IPS-18a (cell line): ENCODE measurements around the gene ZFP91.
A peak's percentile ranks its signal among the peaks of the same experiment; 100 is the strongest.

ENCODE experiments used
- H3K27ac ChIP-seq: one replicate; pipeline ENCODE4 v1.5.1; 2013; ENCODE audit warnings: low read length
- H3K27me3 ChIP-seq: one replicate; pipeline ENCODE4 v1.6.1; 2013; ENCODE audit warnings: mild to moderate bottlenecking, low read length; ENCODE audit not compliant: control insufficient read depth, insufficient read depth
- H3K36me3 ChIP-seq: one replicate; pipeline ENCODE4 v1.6.1; 2013; ENCODE audit warnings: low read depth, low read length; ENCODE audit not compliant: control insufficient read depth
- H3K4me1 ChIP-seq: one replicate; pipeline ENCODE4 v1.6.1; 2013; ENCODE audit warnings: low read depth, low read length; ENCODE audit not compliant: control insufficient read depth
- H3K4me3 ChIP-seq: one replicate; pipeline ENCODE4 v1.5.1; 2013; ENCODE audit warnings: low read length
- H3K9ac ChIP-seq: one replicate; pipeline ENCODE4 v1.6.1; 2013; ENCODE audit warnings: mild to moderate bottlenecking, low read length, moderate library complexity
- H3K9me3 ChIP-seq: one replicate; pipeline ENCODE4 v1.6.1; 2013; ENCODE audit warnings: low read depth, low read length; ENCODE audit not compliant: control insufficient read depth

Gene ZFP91

GRCh38 chr11:58591659-58592058 is 12.8 kb downstream of the ZFP91 start:
- peaks cover 22% of the 10 kb centered on the region for H3K36me3 ChIP-seq

GRCh38 chr11:58592760-58593472 is 14.1 kb downstream of the ZFP91 start:
- Histone ChIP-seq H3K4me3 (no peak overlapping the region), H3K9ac (no peak overlapping the region), H3K27me3 (no peaks in the 10 kb centered on the region), H3K27ac (no peak overlapping the region), H3K36me3 (peaks cover 14% of the 10 kb centered on the region), H3K4me1 (no peaks in the 10 kb centered on the region), H3K9me3 (no peaks in the 10 kb centered on the region)

More at GRCh38 chr11:58591659-58592058, 12.8 kb downstream of the ZFP91 start:
- H3K27ac ChIP-seq = no peak overlapping the region
- H3K27me3 ChIP-seq = no peaks in the 10 kb centered on the region
- H3K4me3 ChIP-seq = no peak overlapping the region
- no peak overlapping the region for H3K9ac ChIP-seq
- no peaks in the 10 kb centered on the region for H3K9me3 ChIP-seq
- H3K4me1 ChIP-seq = no peaks in the 10 kb centered on the region

- H3K36me3 ChIP-seq = peaks cover 10% of the 10 kb centered on the region
- H3K9ac ChIP-seq = no peak overlapping the region
- no peaks in the 10 kb centered on the region for H3K9me3 ChIP-seq
- H3K4me1 ChIP-seq = peaks cover 11% of the 10 kb centered on the region
- no peak overlapping the region for H3K27ac ChIP-seq
- no peaks in the 10 kb centered on the region for H3K27me3 ChIP-seq
- H3K4me3 ChIP-seq = no peak overlapping the region
These were observed 16.0 kb downstream of the ZFP91 start for GRCh38 chr11:58594826-58595225.

- Histone ChIP-seq H3K4me1 (peaks cover 26% of the 10 kb centered on the region), H3K4me3 (no peak overlapping the region), H3K9ac (no peak overlapping the region), H3K9me3 (no peaks in the 10 kb centered on the region), H3K36me3 (peaks cover 8% of the 10 kb centered on the region), H3K27ac (no peak overlapping the region), H3K27me3 (no peaks in the 10 kb centered on the region)
These were observed 17.8 kb downstream of the ZFP91 start for GRCh38 chr11:58596621-58597020.

GRCh38 chr11:58597486-58598144 is 18.8 kb downstream of the ZFP91 start:
- Histone ChIP-seq H3K36me3 (peaks cover 3% of the 10 kb centered on the region), H3K27me3 (no peaks in the 10 kb centered on the region), H3K27ac (no peak overlapping the region), H3K4me3 (no peak overlapping the region), H3K4me1 (peaks cover 26% of the 10 kb centered on the region), H3K9ac (no peak overlapping the region), H3K9me3 (no peaks in the 10 kb centered on the region)

GRCh38 chr11:58600510-58600909 is 21.6 kb downstream of the ZFP91 start:
- Histone ChIP-seq H3K9ac (no peak overlapping the region), H3K9me3 (no peaks in the 10 kb centered on the region), H3K4me1 (peaks cover 26% of the 10 kb centered on the region), H3K27me3 (no peaks in the 10 kb centered on the region), H3K36me3 (peaks cover 4% of the 10 kb centered on the region), H3K27ac (no peak overlapping the region), H3K4me3 (peak overlapping the region; percentile 8)

GRCh38 chr11:58606930-58607714 is 28.3 kb downstream of the ZFP91 start:
- H3K4me1 ChIP-seq = no peaks in the 10 kb centered on the region
- H3K4me3 ChIP-seq = no peak overlapping the region
- H3K9me3 ChIP-seq = no peaks in the 10 kb centered on the region
- H3K27me3 ChIP-seq = no peaks in the 10 kb centered on the region
- no peak overlapping the region for H3K27ac ChIP-seq
- peaks cover 30% of the 10 kb centered on the region for H3K36me3 ChIP-seq
- H3K9ac ChIP-seq = no peak overlapping the region

GRCh38 chr11:58608331-58608730 is 29.5 kb downstream of the ZFP91 start:
- no peak overlapping the region for H3K27ac ChIP-seq
- H3K4me3 ChIP-seq = no peak overlapping the region
- H3K36me3 ChIP-seq = peaks cover 38% of the 10 kb centered on the region
- no peaks in the 10 kb centered on the region for H3K27me3 ChIP-seq
- H3K9me3 ChIP-seq = no peaks in the 10 kb centered on the region
- H3K9ac ChIP-seq = no peak overlapping the region
- H3K4me1 ChIP-seq = no peaks in the 10 kb centered on the region

GRCh38 chr11:58609723-58610122 is 30.9 kb downstream of the ZFP91 start:
- H3K27me3 ChIP-seq = no peaks in the 10 kb centered on the region
- no peaks in the 10 kb centered on the region for H3K4me1 ChIP-seq
- no peak overlapping the region for H3K27ac ChIP-seq
- H3K4me3 ChIP-seq = no peak overlapping the region
- peaks cover 52% of the 10 kb centered on the region for H3K36me3 ChIP-seq
- H3K9me3 ChIP-seq = no peaks in the 10 kb centered on the region
- H3K9ac ChIP-seq = no peak overlapping the region

GRCh38 chr11:58613228-58613627 is 34.4 kb downstream of the ZFP91 start:
- H3K27ac ChIP-seq = no peak overlapping the region
- H3K9ac ChIP-seq = no peak overlapping the region
- peaks cover 87% of the 10 kb centered on the region for H3K36me3 ChIP-seq
- H3K4me1 ChIP-seq = no peaks in the 10 kb centered on the region
- H3K9me3 ChIP-seq = no peaks in the 10 kb centered on the region
- no peaks in the 10 kb centered on the region for H3K27me3 ChIP-seq
- H3K4me3 ChIP-seq = no peak overlapping the region

GRCh38 chr11:58615559-58615958 is 36.7 kb downstream of the ZFP91 start:
- H3K27me3 ChIP-seq = no peaks in the 10 kb centered on the region
- peaks cover 98% of the 10 kb centered on the region for H3K36me3 ChIP-seq
- no peaks in the 10 kb centered on the region for H3K9me3 ChIP-seq
- H3K9ac ChIP-seq = no peak overlapping the region
- H3K4me3 ChIP-seq = no peak overlapping the region
- no peaks in the 10 kb centered on the region for H3K4me1 ChIP-seq
- no peak overlapping the region for H3K27ac ChIP-seq
